DMS79 treated with DMSO at 0.1 percent for 48 hours (cell line): ENCODE results near the gene MMP10.

Experiments
- DNase-seq: peaks from one replicate; lab custom pipeline; 2025; lab: John Stamatoyannopoulos, UW

The MMP10 gene

GRCh38 chr11:102780491-102780918 lies at the start of gene MMP10:
MMP10 (minus strand) TSS chr11:102780628; CDS start chr11:102780591, 37 bp downstream.
- DNase-seq, result no peak

GRCh38 chr11:102829316-102830000 lies 49.0 kb upstream of the MMP10 start:
- DNase-seq, result no peak

GRCh38 chr11:102824556-102824955 lies 44.1 kb upstream of the MMP10 start:
- DNase-seq, result no peak

GRCh38 chr11:102819491-102819890 lies 39.1 kb upstream of the MMP10 start:
- DNase-seq, result no peak

GRCh38 chr11:102813484-102813883 lies 33.1 kb upstream of the MMP10 start:
- no peak for DNase-seq

GRCh38 chr11:102812188-102812587 lies 31.8 kb upstream of the MMP10 start:
- no peak for DNase-seq

GRCh38 chr11:102810950-102811660 lies 30.7 kb upstream of the MMP10 start:
- DNase-seq, result no peak

- DNase-seq, result no peak
These were observed 29.5 kb upstream of the MMP10 start for GRCh38 chr11:102809971-102810370.

- no peak for DNase-seq
These were observed 27.5 kb upstream of the MMP10 start for GRCh38 chr11:102807921-102808320.

GRCh38 chr11:102806296-102806695 lies 25.9 kb upstream of the MMP10 start:
- no peak for DNase-seq

- no peak for DNase-seq
These were observed 21.9 kb upstream of the MMP10 start for GRCh38 chr11:102802341-102802740.

GRCh38 chr11:102800767-102801166 lies 20.3 kb upstream of the MMP10 start:
- no peak for DNase-seq

GRCh38 chr11:102799681-102800340 lies 19.4 kb upstream of the MMP10 start:
- DNase-seq, result no peak

GRCh38 chr11:102798012-102798746 lies 17.8 kb upstream of the MMP10 start, which contains the start of gene MMP1:
MMP1 (minus strand) TSS chr11:102798160; CDS start chr11:102798092, 68 bp downstream.
- DNase-seq, result no peak

GRCh38 chr11:102794382-102794781 lies 14.0 kb upstream of the MMP10 start:
- DNase-seq, result no peak

GRCh38 chr11:102793677-102794290 lies 13.4 kb upstream of the MMP10 start:
- DNase-seq, result no peak

- no peak for DNase-seq
These were observed 12.2 kb upstream of the MMP10 start for GRCh38 chr11:102792604-102793003.

- no peak for DNase-seq
These were observed 11.0 kb upstream of the MMP10 start for GRCh38 chr11:102791271-102792036.

GRCh38 chr11:102788334-102788995 lies 8.0 kb upstream of the MMP10 start:
- DNase-seq, result no peak

- no peak for DNase-seq
These were observed 4.0 kb upstream of the MMP10 start for GRCh38 chr11:102784380-102784779.
